NCI-H187 treated with DMSO at 0.1 percent for 48 hours (cell line): Measurements from ENCODE around the gene SLC35C1.
"Not testable (repeated sequence)": the region's sequence is repeated elsewhere in the genome, so short reads cannot be mapped to it uniquely, and the experiment has no call there.

Experiments used
- DNase-seq: peaks from one replicate; lab custom pipeline; 2025; lab: John Stamatoyannopoulos, UW

The SLC35C1 gene

DNA sequence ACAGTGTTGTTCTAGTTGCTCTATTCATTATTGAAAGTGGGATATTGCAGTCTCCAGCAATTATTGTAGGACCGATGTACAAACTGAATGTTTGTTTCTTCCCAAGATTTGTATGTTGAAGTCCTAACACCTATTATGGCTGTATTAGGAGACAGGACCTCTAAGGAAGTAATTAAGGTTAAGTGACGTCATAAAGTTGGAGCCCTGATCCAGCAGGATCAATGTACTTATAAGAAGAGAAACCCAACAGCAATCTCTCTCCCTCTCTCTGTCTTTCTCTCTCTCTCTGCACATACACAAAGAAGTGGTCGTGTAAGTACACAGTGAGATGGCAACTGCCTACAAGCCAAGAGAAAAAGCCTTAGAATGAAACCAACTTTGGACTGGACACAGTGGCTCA, 16.1 kb upstream of the SLC35C1 start:
- no peak for DNase-seq

GRCh38 chr11:45791524-45791923, 13.4 kb upstream of the SLC35C1 start:
- DNase-seq, result no peak

GRCh38 chr11:45794169-45794568, 10.8 kb upstream of the SLC35C1 start:
- no peak for DNase-seq

GRCh38 chr11:45795379-45795778, 9.6 kb upstream of the SLC35C1 start:
- DNase-seq, result no peak

DNA sequence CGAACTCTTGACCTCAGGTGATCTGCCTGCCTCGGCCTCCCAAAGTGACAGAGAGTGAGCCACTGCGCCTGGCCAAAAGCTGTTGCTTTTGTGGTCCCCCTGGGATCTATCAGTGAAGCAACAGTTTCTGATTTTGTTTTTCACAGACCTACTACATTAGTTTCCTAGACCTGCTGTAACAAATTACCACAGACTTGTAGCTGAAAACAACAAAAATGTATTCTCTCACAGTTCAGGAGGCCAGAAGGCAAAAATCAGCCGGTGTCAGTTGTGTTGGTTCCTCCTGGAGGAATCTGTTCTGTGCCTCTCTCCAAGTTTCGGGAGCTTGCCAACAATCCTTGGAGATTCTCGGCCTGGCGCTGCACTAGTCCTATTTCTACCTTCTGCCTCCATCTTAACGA, 8.5 kb upstream of the SLC35C1 start:
- DNase-seq, result no peak

GRCh38 chr11:45798793-45799441, 6.0 kb upstream of the SLC35C1 start:
- no peak for DNase-seq

- DNase-seq, result no peak
These were observed 5.4 kb upstream of the SLC35C1 start for GRCh38 chr11:45799562-45799961.

- DNase-seq, result no peak
These were observed 4.7 kb upstream of the SLC35C1 start for GRCh38 chr11:45800261-45800660.

DNA sequence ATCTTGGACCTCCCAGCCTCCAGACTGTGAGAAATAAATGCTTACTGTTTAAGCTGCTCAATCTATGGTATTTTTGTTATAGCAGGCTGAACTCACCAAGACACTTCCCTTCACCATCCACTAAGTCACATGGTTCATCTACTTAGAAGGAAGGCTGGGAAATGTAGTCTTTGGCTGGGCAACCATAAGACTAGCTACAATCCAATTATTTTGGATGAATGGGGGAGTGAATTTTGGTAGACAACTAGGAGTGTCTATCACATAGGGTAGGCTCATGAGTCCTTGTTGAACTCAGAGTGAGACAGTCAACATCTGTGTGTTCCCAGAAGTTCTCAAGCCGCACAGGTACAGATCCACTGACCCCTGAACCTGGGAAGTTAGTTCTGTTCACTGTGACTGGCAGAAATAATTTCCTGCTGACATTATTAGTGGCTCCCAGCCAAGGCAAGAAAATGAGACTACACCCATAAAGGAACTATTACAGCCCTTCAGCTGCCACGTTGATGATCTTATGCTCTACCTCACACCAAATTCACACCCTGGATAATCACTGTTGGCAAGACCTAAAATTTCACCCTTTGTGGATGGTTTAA, 3.1 kb upstream of the SLC35C1 start:
- DNase-seq, result no peak

DNA sequence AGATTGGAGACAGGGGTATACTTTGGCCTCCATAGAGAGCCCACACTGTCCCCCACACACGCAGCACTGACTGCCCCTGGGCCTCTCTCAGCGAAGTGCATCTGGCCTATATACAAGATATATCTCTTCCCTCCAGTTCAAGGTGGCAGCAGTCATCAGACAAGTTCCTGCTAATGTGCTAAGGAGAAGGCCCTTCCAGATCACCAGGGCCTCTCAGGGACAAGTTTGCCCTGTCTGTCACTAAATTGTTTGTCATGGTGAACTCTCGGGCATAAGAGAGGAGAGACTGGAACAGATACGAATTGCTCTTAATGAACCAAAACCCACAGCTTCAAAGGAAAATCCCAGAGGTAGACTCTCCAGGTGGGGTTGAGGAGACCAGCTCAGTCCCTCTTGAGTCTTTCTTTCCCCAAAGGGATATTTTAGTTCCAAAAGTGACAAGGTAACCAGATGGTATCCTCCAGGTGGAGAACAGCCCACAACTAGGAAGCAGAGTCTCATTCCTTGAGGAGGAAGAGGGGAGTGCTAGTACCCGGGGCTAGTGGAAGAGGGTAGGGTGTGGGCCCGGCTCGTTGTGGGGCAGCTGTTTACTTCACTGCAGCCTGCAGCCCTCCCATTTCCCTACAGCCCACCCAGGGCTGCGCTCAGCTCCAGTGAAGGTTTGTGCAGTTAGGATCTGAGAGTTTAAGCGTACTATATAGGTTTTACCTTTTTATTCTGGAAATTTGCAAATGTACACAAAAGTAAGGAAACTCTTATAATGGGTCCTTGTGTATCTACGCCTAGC, 2.2 kb upstream of the SLC35C1 start:
- no peak for DNase-seq

- DNase-seq, result no peak
These were observed 783 bp upstream of the SLC35C1 start for GRCh38 chr11:45803971-45804760.

DNA sequence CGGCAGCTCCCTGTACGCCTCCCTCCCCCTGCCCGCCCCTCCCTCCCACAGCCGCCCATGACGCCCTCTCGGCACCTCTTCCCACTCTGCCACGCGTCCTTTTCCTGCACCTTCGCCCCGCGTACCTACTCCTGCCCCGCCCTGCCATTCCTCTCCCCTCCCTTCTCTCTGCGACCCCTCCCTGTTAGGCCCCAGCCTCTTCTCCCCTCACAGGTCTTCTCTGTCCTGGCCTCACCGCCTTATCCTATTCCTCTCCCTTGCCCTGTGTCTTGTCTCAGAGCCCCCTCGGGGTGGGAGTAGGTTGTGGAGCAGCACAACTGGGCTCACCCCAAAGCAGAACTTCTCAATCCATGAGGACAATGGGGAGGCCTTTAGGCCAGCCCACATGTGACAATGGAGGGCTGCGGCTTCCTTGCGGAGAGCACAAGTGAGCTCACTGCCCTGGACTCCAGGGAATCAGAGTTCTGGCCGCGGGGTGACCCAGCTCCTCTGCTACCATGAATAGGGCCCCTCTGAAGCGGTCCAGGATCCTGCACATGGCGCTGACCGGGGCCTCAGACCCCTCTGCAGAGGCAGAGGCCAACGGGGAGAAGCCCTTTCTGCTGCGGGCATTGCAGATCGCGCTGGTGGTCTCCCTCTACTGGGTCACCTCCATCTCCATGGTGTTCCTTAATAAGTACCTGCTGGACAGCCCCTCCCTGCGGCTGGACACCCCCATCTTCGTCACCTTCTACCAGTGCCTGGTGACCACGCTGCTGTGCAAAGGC, 539 bp downstream of the SLC35C1 start:
- DNase-seq, result no peak

DNA sequence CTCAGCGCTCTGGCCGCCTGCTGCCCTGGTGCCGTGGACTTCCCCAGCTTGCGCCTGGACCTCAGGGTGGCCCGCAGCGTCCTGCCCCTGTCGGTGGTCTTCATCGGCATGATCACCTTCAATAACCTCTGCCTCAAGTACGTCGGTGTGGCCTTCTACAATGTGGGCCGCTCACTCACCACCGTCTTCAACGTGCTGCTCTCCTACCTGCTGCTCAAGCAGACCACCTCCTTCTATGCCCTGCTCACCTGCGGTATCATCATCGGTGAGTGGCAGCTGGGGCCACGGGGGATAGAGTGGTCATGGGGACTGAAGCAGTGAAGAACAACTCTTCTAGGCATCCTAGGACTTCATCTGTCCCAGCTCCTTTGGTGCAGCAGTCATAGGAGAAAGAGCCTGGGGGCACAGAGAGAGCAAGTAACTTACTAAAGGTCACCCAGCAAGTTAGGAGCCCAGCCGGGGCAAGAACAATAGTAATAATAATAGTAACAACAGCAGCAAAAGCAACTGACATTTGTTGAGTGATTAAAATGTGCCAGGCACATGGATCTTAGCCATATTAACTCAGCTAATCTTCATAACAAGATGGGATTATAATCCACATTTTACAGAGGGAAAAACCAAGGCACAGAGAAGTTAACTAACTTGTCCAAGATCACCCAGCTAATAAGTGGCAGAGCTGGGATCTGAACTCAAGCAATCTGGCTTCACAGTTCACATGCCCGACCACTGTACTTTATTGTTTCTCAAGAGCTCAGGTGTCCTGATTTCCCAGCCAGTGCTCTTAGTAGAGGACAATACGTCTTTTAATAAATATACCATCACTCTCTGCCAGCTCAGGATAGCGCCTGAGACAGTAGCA, 1.4 kb downstream of the SLC35C1 start:
- no peak for DNase-seq

- DNase-seq, result no peak
These were observed 2.2 kb downstream of the SLC35C1 start for GRCh38 chr11:45806937-45807791.

DNA sequence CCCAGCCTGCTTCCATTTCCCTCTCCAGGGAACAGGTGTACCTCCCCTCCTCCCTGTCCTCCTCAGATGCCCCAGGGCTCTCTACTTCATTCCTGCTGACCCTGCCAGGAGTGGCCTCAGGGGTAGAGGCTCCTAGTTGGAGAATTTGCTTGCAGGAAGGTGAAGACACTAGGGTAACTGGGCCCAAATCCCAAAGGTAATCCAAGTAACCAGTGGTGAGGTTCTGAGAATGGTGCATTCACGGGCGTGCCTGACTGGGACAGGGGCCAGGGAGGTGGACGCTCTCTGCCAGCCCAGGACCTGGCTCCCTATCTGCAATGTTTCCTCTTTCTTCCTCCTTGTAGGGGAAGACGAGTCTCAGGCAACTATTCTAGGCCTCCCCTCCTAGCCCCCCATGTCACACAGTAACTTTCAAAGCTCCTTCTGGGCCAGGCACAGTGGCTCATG, 2.9 kb downstream of the SLC35C1 start:
- no peak for DNase-seq

DNA sequence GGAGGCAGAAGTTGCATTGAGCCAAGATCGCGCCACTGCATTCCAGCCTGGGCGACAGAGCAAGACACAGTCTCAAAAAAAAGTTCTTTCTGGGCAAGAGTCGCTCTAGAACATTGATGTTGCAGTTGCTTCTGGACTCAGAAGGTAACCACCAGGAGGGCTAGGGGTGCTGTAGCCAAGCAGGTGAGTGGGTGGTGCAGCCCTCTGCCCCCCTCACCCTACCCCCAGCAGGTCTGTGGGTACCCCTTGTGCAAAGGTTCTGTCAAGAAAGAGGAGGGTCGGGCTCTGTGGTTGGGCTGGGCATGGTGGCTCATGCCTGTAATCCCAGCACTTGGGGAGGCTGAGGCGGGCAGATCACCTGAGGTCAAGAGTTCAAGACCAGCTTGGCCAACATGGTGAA, 3.5 kb downstream of the SLC35C1 start:
- not testable (repeated sequence) for DNase-seq

DNA sequence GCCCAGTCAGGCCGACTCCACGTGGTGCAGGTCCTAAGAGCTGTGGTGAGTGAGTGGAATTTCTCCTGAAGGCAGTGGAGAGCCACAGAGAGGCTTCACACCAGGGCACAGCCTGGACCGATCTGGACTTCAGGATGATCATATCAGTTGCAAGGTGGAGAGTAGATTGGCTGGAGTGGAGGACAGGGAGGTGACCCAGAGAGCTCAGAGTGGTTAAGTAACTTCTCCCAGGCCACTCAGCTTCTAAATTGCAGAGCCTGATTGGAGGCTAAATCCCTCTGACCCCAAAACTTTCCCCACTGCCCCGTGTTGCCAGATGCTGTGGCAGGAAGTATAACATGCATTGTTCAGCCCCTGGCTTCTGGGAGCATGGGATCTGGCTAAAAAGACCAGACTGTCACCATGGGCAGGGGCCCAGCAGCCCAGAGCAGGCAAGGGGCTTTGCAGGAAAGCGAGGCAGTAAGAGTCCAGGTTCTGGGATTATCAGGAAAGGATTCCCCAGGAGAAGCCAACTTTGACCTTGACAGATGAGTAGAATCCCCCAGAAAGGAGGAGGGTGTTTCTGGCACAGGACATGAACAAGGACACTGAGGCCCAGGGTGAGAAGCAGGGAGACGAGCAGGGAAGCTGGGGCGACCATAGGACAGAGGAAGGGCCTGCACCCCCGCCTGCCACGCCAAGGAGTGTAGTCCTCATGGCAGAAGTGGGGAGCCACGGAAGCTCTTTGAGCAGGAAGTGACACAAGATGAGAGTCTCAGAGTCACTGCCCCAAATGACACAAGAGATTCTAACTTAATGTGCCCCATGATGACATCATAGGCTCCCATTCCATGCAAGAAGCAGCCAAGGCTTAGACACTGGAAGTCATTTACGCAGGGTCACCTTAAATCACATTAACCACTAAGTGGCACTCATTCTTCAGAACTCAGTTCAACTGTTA, 4.8 kb downstream of the SLC35C1 start:
- no peak for DNase-seq

DNA sequence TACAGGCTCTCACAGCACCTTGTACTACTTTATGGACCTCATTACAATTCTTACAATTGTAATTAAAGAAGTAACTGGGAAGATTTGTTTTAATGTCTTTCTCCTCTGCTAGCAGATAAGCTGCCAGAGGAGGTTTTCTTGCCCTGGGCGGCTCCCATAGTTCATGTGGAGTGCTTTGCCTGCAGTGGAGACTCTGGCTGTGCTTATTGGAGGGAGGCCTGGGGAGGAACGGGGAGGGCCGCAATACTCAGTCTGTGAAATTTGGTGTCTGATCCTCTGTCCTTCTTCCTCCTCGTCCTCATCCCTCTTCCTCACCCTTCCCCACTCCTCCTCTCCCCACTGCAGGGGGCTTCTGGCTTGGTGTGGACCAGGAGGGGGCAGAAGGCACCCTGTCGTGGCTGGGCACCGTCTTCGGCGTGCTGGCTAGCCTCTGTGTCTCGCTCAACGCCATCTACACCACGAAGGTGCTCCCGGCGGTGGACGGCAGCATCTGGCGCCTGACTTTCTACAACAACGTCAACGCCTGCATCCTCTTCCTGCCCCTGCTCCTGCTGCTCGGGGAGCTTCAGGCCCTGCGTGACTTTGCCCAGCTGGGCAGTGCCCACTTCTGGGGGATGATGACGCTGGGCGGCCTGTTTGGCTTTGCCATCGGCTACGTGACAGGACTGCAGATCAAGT, 5.6 kb downstream of the SLC35C1 start:
- DNase-seq, result no peak
